Gastrocnemius medialis (tissue), 4 donors: ENCODE data around the gene PTPN20. TPM values are rescaled to one million over a fixed set of nuclear protein-coding genes. Genes with fewer than 3 reads are reported as not detected.

Source experiments
- ATAC-seq, 2 donors: fragments of 150-250 bp; one replicate each; pipeline ENCODE4 v1.9.1; 2016
- DNase-seq, 2 donors: peaks; one replicate each; pipeline ENCODE4 v3.0.0-alpha.2; 2019
- H3K27ac ChIP-seq, 4 donors: fragments of 200-600 bp; sonication (generic); 1 replicate in 1 of 4; 2 replicates in 3 of 4; pipeline ENCODE4 v1.5.1; 2016 to 2018; ENCODE audit warnings: mild to moderate bottlenecking in 2 of 4, moderate library complexity in 1 of 4
- H3K27me3 ChIP-seq, 3 donors: fragments of 200-600 bp; sonication (generic) in 2 of 3; 1 replicate in 1 of 3; 2 replicates in 2 of 3; pipeline versions ENCODE4 v1.5.1 to v1.6.0; 2016 to 2019; ENCODE audit warnings: mild to moderate bottlenecking in 1 of 3, moderate library complexity in 1 of 3
- H3K36me3 ChIP-seq, 2 donors: fragments of 200-600 bp; sonication (generic) in 1 of 2; one replicate each; pipeline ENCODE4 v1.5.1; 2017 to 2018
- H3K4me1 ChIP-seq, 2 donors: fragments of 200-600 bp; sonication (generic) in 1 of 2; one replicate each; pipeline ENCODE4 v1.5.1; 2016 to 2017; ENCODE audit warnings: mild to moderate bottlenecking in 2 of 2
- H3K4me3 ChIP-seq, 4 donors: fragments of 200-600 bp; sonication (generic) in 3 of 4; 1 replicate in 1 of 4; 2 replicates in 3 of 4; pipeline ENCODE4 v1.5.1; 2016 to 2019; ENCODE audit warnings: mild to moderate bottlenecking in 2 of 4
- H3K9me3 ChIP-seq, 3 donors: fragments of 200-600 bp; sonication (generic) in 2 of 3; 1 replicate in 1 of 3; 2 replicates in 2 of 3; pipeline ENCODE4 v1.5.1; 2016 to 2019
- POLR2A ChIP-seq, 2 donors: fragments of 450-650 bp; IDR thresholded peaks; one replicate each; pipeline ENCODE4 v1.6.1; 2017; ENCODE audit warnings: antibody characterized with exemption in 2 of 2, mild to moderate bottlenecking in 2 of 2, moderate library complexity in 2 of 2
- in situ Hi-C, 4 donors: fragments of 200-750 bp; cut with MboI; loops; one replicate each; pipeline versions ENCODE4 v1.15.0 to v1.8.0; 2017; ENCODE audit warnings: low sequenced_read_pairs in 4 of 4
- intact Hi-C: fragments of 100-400 bp; cut with DNase I; formaldehyde crosslinking; loops from one replicate; pipeline ENCODE4 v1.15.1; 2023; ENCODE audit warnings: low total_unique reads
- total RNA-seq, 4 donors: library from RNA; depleted of rRNA; stranded (reverse); fragments of >200 nt; gene quantifications; one replicate each; pipeline versions ENCODE4 v1.1.0 to v1.2.3, GENCODE V29; 2016
- TF ChIP-seq, protein P1 (sequence below), 5 experiments: fragments of 450-650 bp in 3 of 5; fragments of 200-600 bp in 2 of 5; sonication (generic) in 2 of 5; IDR thresholded peaks in 4 of 5; conservative IDR thresholded peaks in 1 of 5; 1 replicate in 4 of 5; 2 replicates in 1 of 5; pipeline ENCODE4 v1.5.1; 2016 to 2019; ENCODE audit warnings: antibody characterized with exemption in 5 of 5, mild to moderate bottlenecking in 3 of 5, moderate library complexity in 3 of 5

PTPN20 gene
- total RNA-seq, 4 donors from 2014 or later: 0.84 to 6.1 (median 5.1) TPM

DNA sequence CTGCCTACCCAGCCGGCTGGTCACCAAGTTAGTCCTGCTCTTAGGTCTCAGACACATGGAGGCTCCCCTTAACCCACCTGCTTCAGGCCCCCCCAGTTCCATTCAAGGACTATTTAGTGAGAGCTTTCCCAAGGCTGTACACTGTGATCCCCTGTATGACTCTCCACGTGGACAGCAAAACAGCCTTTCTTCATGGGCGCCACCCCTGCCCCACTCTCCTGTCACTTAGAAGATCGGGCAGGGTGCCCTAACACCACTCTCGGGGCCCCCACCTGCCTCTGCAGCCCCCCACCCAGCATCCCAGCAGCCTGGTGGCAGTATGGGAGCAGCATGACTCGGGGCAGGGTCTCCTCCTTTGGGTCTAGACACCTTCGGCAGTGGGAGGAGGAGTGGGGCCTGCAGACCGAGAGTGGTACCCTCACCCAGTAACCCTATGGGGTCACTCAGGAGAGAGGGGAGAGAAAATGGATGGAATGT is 116.6 kb downstream of the PTPN20 start:
- DNase-seq: no peak
- ATAC-seq: no peak
- intact Hi-C loops: loop anchor here (5.0 kb wide), 1 partner anchor 36 kb away; no protein-coding TSS in a partner anchor

DNA sequence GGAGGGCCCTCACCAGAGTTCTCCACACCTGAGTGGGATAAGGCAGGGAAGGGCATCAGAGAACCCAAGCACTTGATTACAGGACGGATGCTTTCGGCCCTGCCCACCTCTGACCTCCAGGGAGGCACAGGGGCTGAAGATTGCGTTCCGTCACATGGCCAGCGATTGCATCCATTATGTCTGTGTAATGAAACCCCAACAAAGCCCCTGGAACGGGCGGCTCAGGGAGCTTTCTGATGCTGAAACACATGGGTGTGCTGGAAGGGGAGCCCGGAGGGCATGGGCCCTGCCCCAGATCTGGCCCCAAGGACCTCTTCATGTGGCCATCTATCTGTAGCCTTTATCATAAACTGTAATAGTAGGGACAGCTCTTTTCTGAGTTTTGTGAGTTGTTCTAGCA is 117.2 kb downstream of the PTPN20 start:
- TF ChIP-seq POLR2A (IDR thresholded peaks at IDR 0.05): no peak
- TF ChIP-seq, protein P1, sequence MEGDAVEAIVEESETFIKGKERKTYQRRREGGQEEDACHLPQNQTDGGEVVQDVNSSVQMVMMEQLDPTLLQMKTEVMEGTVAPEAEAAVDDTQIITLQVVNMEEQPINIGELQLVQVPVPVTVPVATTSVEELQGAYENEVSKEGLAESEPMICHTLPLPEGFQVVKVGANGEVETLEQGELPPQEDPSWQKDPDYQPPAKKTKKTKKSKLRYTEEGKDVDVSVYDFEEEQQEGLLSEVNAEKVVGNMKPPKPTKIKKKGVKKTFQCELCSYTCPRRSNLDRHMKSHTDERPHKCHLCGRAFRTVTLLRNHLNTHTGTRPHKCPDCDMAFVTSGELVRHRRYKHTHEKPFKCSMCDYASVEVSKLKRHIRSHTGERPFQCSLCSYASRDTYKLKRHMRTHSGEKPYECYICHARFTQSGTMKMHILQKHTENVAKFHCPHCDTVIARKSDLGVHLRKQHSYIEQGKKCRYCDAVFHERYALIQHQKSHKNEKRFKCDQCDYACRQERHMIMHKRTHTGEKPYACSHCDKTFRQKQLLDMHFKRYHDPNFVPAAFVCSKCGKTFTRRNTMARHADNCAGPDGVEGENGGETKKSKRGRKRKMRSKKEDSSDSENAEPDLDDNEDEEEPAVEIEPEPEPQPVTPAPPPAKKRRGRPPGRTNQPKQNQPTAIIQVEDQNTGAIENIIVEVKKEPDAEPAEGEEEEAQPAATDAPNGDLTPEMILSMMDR (IDR thresholded peaks at IDR 0.05 in 4 of 5, conservative IDR thresholded peaks at IDR 0.05 in 1 of 5): no peak
- ATAC-seq (no peak), DNase-seq (no peak)
- in situ Hi-C loops (loop anchor here in 2 of 4 donors (10.0 kb wide), 2 partner anchors 276 to 286 kb away; partner anchors contain the start of gene GDF10 (in 1 of the 2)), intact Hi-C loops (loop anchor here (5.0 kb wide), 1 partner anchor 36 kb away; no protein-coding TSS in a partner anchor)
- H3K27ac ChIP-seq: peak overlapping the region in 1 of 4 donors; percentile 56
- no peaks in the 10 kb centered on the region for H3K36me3 ChIP-seq
- no peaks in the 10 kb centered on the region for H3K9me3 ChIP-seq
- H3K4me1 ChIP-seq: no peaks in the 10 kb centered on the region
- H3K27me3 ChIP-seq: no peaks in the 10 kb centered on the region
- no peak overlapping the region for H3K4me3 ChIP-seq

More for the DNA sequence above, 116.6 kb downstream of the PTPN20 start:
- Histone ChIP-seq H3K27ac (no peak overlapping the region), H3K9me3 (no peaks in the 10 kb centered on the region), H3K4me3 (no peak overlapping the region), H3K4me1 (no peaks in the 10 kb centered on the region), H3K27me3 (no peaks in the 10 kb centered on the region), H3K36me3 (no peaks in the 10 kb centered on the region)
- in situ Hi-C loops: loop anchor here in 2 of 4 donors (10.0 kb wide), 2 partner anchors 277 to 287 kb away; partner anchors contain the start of gene GDF10 (in 1 of the 2)
- TF ChIP-seq, protein P1 (IDR thresholded peaks at IDR 0.05 in 4 of 5, conservative IDR thresholded peaks at IDR 0.05 in 1 of 5): no peak
- TF ChIP-seq POLR2A (IDR thresholded peaks at IDR 0.05): no peak

DNA sequence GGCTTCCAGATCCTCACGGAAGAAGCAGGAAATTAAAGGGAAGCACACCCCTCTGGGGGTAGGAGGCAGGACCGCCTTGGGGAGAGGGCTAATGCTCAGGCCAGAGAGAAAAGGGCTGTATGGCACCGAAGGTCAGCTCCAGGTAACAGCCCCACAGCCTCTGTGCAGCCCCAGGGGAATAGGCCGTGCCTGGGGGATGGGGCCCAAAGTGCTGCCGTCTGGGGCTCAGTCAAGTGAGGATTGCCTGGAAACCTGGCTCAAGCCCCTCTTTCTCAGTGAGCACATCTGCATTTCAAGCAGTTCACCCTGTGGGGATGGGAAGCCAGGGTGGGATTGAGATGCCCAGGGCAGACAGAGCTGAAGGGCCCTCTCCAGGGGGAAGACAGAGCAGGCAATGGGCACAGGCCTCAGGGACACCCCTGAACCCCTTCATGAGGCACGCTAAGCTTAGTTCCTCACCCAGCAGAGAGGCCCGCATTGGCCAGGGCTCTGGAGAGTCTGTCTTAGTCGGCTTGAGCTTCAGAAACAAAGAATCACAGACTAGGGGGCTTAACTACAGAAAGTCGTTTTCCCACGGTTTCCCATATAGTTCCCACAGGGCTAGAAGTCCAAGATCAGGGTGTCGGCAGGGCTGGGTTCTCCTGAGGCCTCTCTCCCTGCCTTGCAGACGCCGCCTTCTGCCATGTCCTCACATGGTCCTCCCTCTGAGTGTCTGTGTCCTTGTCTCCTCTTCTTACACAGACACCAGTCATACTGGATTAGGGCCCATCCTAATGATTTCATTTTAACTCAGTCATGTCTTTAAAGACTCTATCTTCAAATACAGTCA is 118.2 kb downstream of the PTPN20 start:
- Histone ChIP-seq H3K36me3 (no peaks in the 10 kb centered on the region), H3K27me3 (no peaks in the 10 kb centered on the region), H3K27ac (peak overlapping the region; percentile 43 to 64 (median 52)), H3K4me1 (no peaks in the 10 kb centered on the region), H3K4me3 (no peak overlapping the region), H3K9me3 (no peaks in the 10 kb centered on the region)
- DNase-seq: no peak
- TF ChIP-seq, protein P1 (IDR thresholded peaks at IDR 0.05 in 4 of 5, conservative IDR thresholded peaks at IDR 0.05 in 1 of 5): no peak
- TF ChIP-seq POLR2A (IDR thresholded peaks at IDR 0.05): no peak
- in situ Hi-C loops (loop anchor here (10.0 kb wide), 2 partner anchors 275 to 285 kb away; partner anchors contain the start of gene GDF10 (in 2 of the 4)), intact Hi-C loops (loop anchor here (5.0 kb wide), 1 partner anchor 37 kb away; no protein-coding TSS in a partner anchor)
- ATAC-seq: peak in 1 of 2 donors; percentile 34

DNA sequence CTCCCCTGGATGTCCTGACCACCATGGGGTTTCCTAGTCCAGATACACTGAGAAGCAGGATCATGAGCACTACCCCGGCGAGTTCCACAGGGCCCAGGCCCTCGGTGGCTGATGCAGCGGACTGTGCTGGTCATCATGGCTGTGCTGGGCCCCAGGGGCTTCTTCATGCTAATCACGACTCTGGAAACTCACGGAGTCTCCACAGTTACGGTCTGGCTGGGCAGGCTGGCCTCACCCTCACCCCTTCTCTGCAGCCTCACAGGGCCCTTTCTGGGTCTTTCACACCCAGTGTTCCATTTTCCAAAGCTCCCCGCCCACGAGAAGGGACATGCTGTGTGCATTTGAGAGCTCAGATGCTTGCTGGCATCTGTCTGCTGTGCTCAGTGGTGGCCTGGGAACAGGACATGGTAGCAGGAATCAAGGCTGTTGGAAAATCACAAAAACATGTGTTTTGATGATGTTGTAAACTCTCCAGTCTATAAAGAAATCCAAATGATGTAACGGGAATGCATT is 119.0 kb downstream of the PTPN20 start:
- H3K36me3 ChIP-seq: no peaks in the 10 kb centered on the region
- no peak for TF ChIP-seq POLR2A (IDR thresholded peaks at IDR 0.05)
- TF ChIP-seq, protein P1 (IDR thresholded peaks at IDR 0.05 in 4 of 5, conservative IDR thresholded peaks at IDR 0.05 in 1 of 5): no peak
- DNase-seq (peak in 1 of 2 donors; percentile 62), ATAC-seq (peak; percentile 35 to 57)
- no peak overlapping the region for H3K4me3 ChIP-seq
- intact Hi-C loops (no loop called here), in situ Hi-C loops (loop anchor here in 2 of 4 donors (10.0 kb wide), 2 partner anchors 275 to 285 kb away; partner anchors contain the start of gene GDF10 (in 1 of the 2))
- H3K27me3 ChIP-seq: no peaks in the 10 kb centered on the region
- no peaks in the 10 kb centered on the region for H3K4me1 ChIP-seq
- peak overlapping the region; percentile 56 to 69 (median 64) for H3K27ac ChIP-seq
- H3K9me3 ChIP-seq: no peaks in the 10 kb centered on the region
